ENCODE results near the gene FBF1. TPM values are rescaled to one million over a fixed set of nuclear protein-coding genes. Genes with fewer than 3 reads are reported as not detected.

Gene FBF1
- total RNA-seq, 1 experiment from 2014 or later, result 22.8 TPM

DNA sequence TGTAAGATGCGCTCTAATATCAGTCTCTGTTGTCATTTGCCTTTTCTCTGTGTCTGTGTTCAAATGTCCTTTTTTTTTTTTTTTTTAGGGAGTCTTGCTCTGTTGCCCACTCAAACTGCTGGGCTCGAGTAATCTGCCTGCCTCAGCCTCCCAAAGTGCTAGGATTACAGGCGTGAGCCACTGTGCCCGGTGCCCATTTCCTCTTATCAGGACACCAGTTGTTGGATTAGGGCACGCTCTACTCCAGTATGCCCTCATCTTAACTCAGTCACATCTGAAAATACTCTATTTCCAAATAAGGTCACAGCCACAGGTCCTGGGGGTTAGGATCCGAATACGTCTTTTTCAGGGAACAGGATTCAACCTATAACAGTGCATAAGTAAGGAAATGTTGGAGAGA is 60.6 kb downstream of the FBF1 start:
- H3K27ac ChIP-seq (ENCODE audit: low read depth, low read length), result no peak overlapping the region
- no peaks in the 10 kb centered on the region for H3K9me3 ChIP-seq (ENCODE audit: control insufficient read depth in 1 of 2, insufficient read depth in 1 of 2, low read depth in 1 of 2, low read length in 2 of 2)
- no peaks in the 10 kb centered on the region for H3K9me2 ChIP-seq (ENCODE audit: insufficient read depth)
- CTCF ChIA-PET, result interaction anchor here (0.9 to 6.3 kb wide), 4 partner anchors 16 to 25 kb away, joined by 3 to 57 read pairs (median 4); partner anchors contain the start of genes MRPL38, TRIM65 and WBP2
- H2AFZ ChIP-seq (ENCODE audit: low read depth, low read length, poor library complexity, severe bottlenecking), result no peak overlapping the region
- ATAC-seq (no peak), DNase-seq (ENCODE audit: low read depth, low spot score) (no peak)
- no peak overlapping the region for H3K4me2 ChIP-seq (ENCODE audit: low read length)
- TF ChIP-seq EZH2phosphoT487 (IDR thresholded peaks at IDR 0.05; ENCODE audit: borderline replicate concordance), result no peak
- no peak for TF ChIP-seq SIN3A (IDR thresholded peaks at IDR 0.05; ENCODE audit: low read depth)
- no peak for TF ChIP-seq ELF1 (IDR thresholded peaks at IDR 0.05; ENCODE audit: borderline replicate concordance, low read depth)
- TF ChIP-seq POLR2A (IDR thresholded peaks at IDR 0.05; ENCODE audit: borderline replicate concordance, extremely low read depth, insufficient read depth, insufficient read length), result no peak
- TF ChIP-seq YY1 (IDR thresholded peaks at IDR 0.05; ENCODE audit: extremely low read depth, insufficient replicate concordance, low read depth, low read length), result no peak
- no peak for TF ChIP-seq JUND (IDR thresholded peaks at IDR 0.05)
- TF ChIP-seq RAD21 (IDR thresholded peaks at IDR 0.05; ENCODE audit: low read depth), result no peak
- TF ChIP-seq, protein P1, sequence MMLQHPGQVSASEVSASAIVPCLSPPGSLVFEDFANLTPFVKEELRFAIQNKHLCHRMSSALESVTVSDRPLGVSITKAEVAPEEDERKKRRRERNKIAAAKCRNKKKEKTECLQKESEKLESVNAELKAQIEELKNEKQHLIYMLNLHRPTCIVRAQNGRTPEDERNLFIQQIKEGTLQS (IDR thresholded peaks at IDR 0.05), result no peak
- TF ChIP-seq EZH2 (IDR thresholded peaks at IDR 0.05), result no peak
- TF ChIP-seq EGR1 (IDR thresholded peaks at IDR 0.05; ENCODE audit: low read depth), result no peak
- peaks cover 24 to 37% of the 10 kb centered on the region in 2 experiments for H3K4me1 ChIP-seq (ENCODE audit: control insufficient read depth in 1 of 2, insufficient read depth in 2 of 2, low read length in 2 of 2)
- no peak overlapping the region for H3K9ac ChIP-seq (ENCODE audit: low read length)
- RAD21 ChIA-PET (ENCODE audit: low non-redundant PET in 1 of 2, low total read pairs in 2 of 2, uncharacterized antibody in 2 of 2, unreplicated experiment in 2 of 2), result interaction anchor here in 1 of 2 experiments (0.6 kb wide), 1 partner anchor 11 kb away, joined by 3 read pairs; no protein-coding TSS in a partner anchor
- no peaks in the 10 kb centered on the region for H4K20me1 ChIP-seq (ENCODE audit: insufficient read depth)
- no TSS peak for BruUV-seq (replicated peaks)
- H3K4me3 ChIP-seq (replicated peaks in 1 of 2; ENCODE audit: low read depth in 1 of 2, low read length in 2 of 2), result no peak overlapping the region
- peaks cover 27% of the 10 kb centered on the region for H3K79me2 ChIP-seq (ENCODE audit: insufficient read depth, low read length)
- POLR2A ChIA-PET, result interaction anchor here (0.8 to 3.4 kb wide), 3 partner anchors 17 to 100 kb away, joined by 3 to 24 read pairs (median 7); partner anchors contain the start of genes TRIM65 and WBP2
- no peaks in the 10 kb centered on the region for H3K36me3 ChIP-seq (ENCODE audit: control insufficient read depth in 1 of 2, insufficient read depth in 2 of 2, low read length in 2 of 2)
- intact Hi-C loops (cut with micrococcal nuclease), result no loop called here
- H3K27me3 ChIP-seq (ENCODE audit: insufficient read depth, low read length), result no peaks in the 10 kb centered on the region

All from HCT116 (cell line).